ENCODE data around the gene MDP1. TPM values are rescaled to one million over a fixed set of nuclear protein-coding genes. Genes with fewer than 3 reads are reported as not detected.
"Not testable (repeated sequence)": the region's sequence is repeated elsewhere in the genome, so short reads cannot be mapped to it uniquely, and the experiment has no call there.

MDP1 gene
- polyA plus RNA-seq, 1 donor (not counting 4 experiments of a cell fraction or from before 2014, with no cell fraction given): 7.3 TPM

- Histone ChIP-seq H3K27ac (ENCODE audit: control insufficient read depth, insufficient read depth, low read length) (no peak overlapping the region), H3K4me1 (ENCODE audit: control insufficient read depth, extremely low read depth, insufficient read depth, low read length) (peaks cover 10% of the 10 kb centered on the region), H3K4me2 (ENCODE audit: control insufficient read depth, extremely low read depth, insufficient read depth, low read depth, low read length) (no peak overlapping the region), H3K79me2 (ENCODE audit: control insufficient read depth, insufficient read depth, low read length) (peaks cover 51% of the 10 kb centered on the region), H3K9ac (ENCODE audit: control insufficient read depth, extremely low read depth, insufficient read depth, low read length) (no peak overlapping the region), H3K9me1 (ENCODE audit: control insufficient read depth, extremely low read depth, insufficient read depth, low read length) (no peaks in the 10 kb centered on the region), H3K36me3 (ENCODE audit: control insufficient read depth in 2 of 2, extremely low read depth in 1 of 2, insufficient read depth in 2 of 2, low read length in 2 of 2) (peaks cover 6 to 9% of the 10 kb centered on the region in 2 experiments), H4K20me1 (ENCODE audit: control insufficient read depth, extremely low read depth, insufficient read depth, low read length) (no peaks in the 10 kb centered on the region), H2AFZ (ENCODE audit: control insufficient read depth, low read length) (no peak overlapping the region), H3K9me3 (ENCODE audit: control insufficient read depth, low read depth, low read length) (no peaks in the 10 kb centered on the region), H3K27me3 (ENCODE audit: control insufficient read depth, extremely low read depth, insufficient read depth, low read length) (no peaks in the 10 kb centered on the region), H3K4me3 (ENCODE audit: control insufficient read depth in 2 of 3, extremely low read depth in 1 of 3, insufficient read depth in 2 of 3, low read depth in 1 of 3, low read length in 3 of 3) (no peak overlapping the region)
- dilution Hi-C loops (cut with MboI; ENCODE audit: extremely low pct_ligation_motif_present, low sequenced_read_pairs): no loop called here
- DNase-seq (ENCODE audit: low read depth, low spot score) (no peak), FAIRE-seq (no peak)
- TF ChIP-seq CTCF (optimal IDR thresholded peaks at IDR 0.05 in 1 of 3, IDR thresholded peaks at IDR 0.05 in 1 of 3, conservative IDR thresholded peaks at IDR 0.05 in 1 of 3; ENCODE audit: extremely low read depth in 1 of 3, insufficient read depth in 2 of 3, low read length in 3 of 3): no peak
- no peak for TF ChIP-seq EZH2 (IDR thresholded peaks at IDR 0.05; ENCODE audit: low read length)
Observed at GRCh38 chr14:24219521-24219920, 3.7 kb upstream of the MDP1 start.

- Histone ChIP-seq H3K9me1 (ENCODE audit: control insufficient read depth, extremely low read depth, insufficient read depth, low read length) (no peaks in the 10 kb centered on the region), H3K9ac (ENCODE audit: control insufficient read depth, extremely low read depth, insufficient read depth, low read length) (no peak overlapping the region), H4K20me1 (ENCODE audit: control insufficient read depth, extremely low read depth, insufficient read depth, low read length) (no peaks in the 10 kb centered on the region), H3K4me3 (ENCODE audit: control insufficient read depth in 2 of 3, extremely low read depth in 1 of 3, insufficient read depth in 2 of 3, low read depth in 1 of 3, low read length in 3 of 3) (no peak overlapping the region), H3K4me2 (ENCODE audit: control insufficient read depth, extremely low read depth, insufficient read depth, low read depth, low read length) (no peak overlapping the region), H3K4me1 (ENCODE audit: control insufficient read depth, extremely low read depth, insufficient read depth, low read length) (peaks cover 7% of the 10 kb centered on the region), H3K79me2 (ENCODE audit: control insufficient read depth, insufficient read depth, low read length) (peaks cover 51% of the 10 kb centered on the region), H3K9me3 (ENCODE audit: control insufficient read depth, low read depth, low read length) (no peaks in the 10 kb centered on the region), H3K36me3 (ENCODE audit: control insufficient read depth in 2 of 2, extremely low read depth in 1 of 2, insufficient read depth in 2 of 2, low read length in 2 of 2) (peaks cover 6 to 10% of the 10 kb centered on the region in 2 experiments), H3K27me3 (ENCODE audit: control insufficient read depth, extremely low read depth, insufficient read depth, low read length) (no peaks in the 10 kb centered on the region), H2AFZ (ENCODE audit: control insufficient read depth, low read length) (no peak overlapping the region), H3K27ac (ENCODE audit: control insufficient read depth, insufficient read depth, low read length) (no peak overlapping the region)
- TF ChIP-seq EZH2 (IDR thresholded peaks at IDR 0.05; ENCODE audit: low read length): no peak
- TF ChIP-seq CTCF (optimal IDR thresholded peaks at IDR 0.05 in 1 of 3, IDR thresholded peaks at IDR 0.05 in 1 of 3, conservative IDR thresholded peaks at IDR 0.05 in 1 of 3; ENCODE audit: extremely low read depth in 1 of 3, insufficient read depth in 2 of 3, low read length in 3 of 3): no peak
- dilution Hi-C loops (cut with MboI; ENCODE audit: extremely low pct_ligation_motif_present, low sequenced_read_pairs): no loop called here
- no peak for DNase-seq (ENCODE audit: low read depth, low spot score)
- FAIRE-seq: no peak
Observed at GRCh38 chr14:24219080-24219479, 3.2 kb upstream of the MDP1 start.

- H3K27ac ChIP-seq (ENCODE audit: control insufficient read depth, insufficient read depth, low read length); H3K4me3 ChIP-seq (ENCODE audit: control insufficient read depth in 2 of 3, extremely low read depth in 1 of 3, insufficient read depth in 2 of 3, low read depth in 1 of 3, low read length in 3 of 3); H3K4me2 ChIP-seq (ENCODE audit: control insufficient read depth, extremely low read depth, insufficient read depth, low read depth, low read length); H3K9ac ChIP-seq (ENCODE audit: control insufficient read depth, extremely low read depth, insufficient read depth, low read length); dilution Hi-C loops (cut with MboI; ENCODE audit: extremely low pct_ligation_motif_present, low sequenced_read_pairs); H2AFZ ChIP-seq (ENCODE audit: control insufficient read depth, low read length); FAIRE-seq; H4K20me1 ChIP-seq (ENCODE audit: control insufficient read depth, extremely low read depth, insufficient read depth, low read length); H3K9me1 ChIP-seq (ENCODE audit: control insufficient read depth, extremely low read depth, insufficient read depth, low read length); H3K27me3 ChIP-seq (ENCODE audit: control insufficient read depth, extremely low read depth, insufficient read depth, low read length); H3K9me3 ChIP-seq (ENCODE audit: control insufficient read depth, low read depth, low read length); DNase-seq (ENCODE audit: low read depth, low spot score): not testable (repeated sequence)
- H3K36me3 ChIP-seq (ENCODE audit: control insufficient read depth in 2 of 2, extremely low read depth in 1 of 2, insufficient read depth in 2 of 2, low read length in 2 of 2): peaks cover 10 to 11% of the 10 kb centered on the region in 2 experiments
- peaks cover 34% of the 10 kb centered on the region for H3K79me2 ChIP-seq (ENCODE audit: control insufficient read depth, insufficient read depth, low read length)
- peaks cover 12% of the 10 kb centered on the region for H3K4me1 ChIP-seq (ENCODE audit: control insufficient read depth, extremely low read depth, insufficient read depth, low read length)
Observed at GRCh38 chr14:24216876-24217275, 1.0 kb upstream of the MDP1 start.
